Glomerular endothelial cell (primary cell): ENCODE results near the gene EFCC1. TPM values are rescaled to one million over a fixed set of nuclear protein-coding genes. Genes with fewer than 3 reads are reported as not detected.

Source experiments
- DNase-seq: peaks from one replicate; pipeline ENCODE4 v3.0.0-alpha.2; 2011; ENCODE audit warnings: low read depth, low spot score; ENCODE audit errors: extremely low read depth
- total RNA-seq: library from RNA; depleted of rRNA; stranded (reverse); fragments of >200 nt; gene quantifications from 2 replicates; pipeline ENCODE4 v1.2.3, GENCODE V29; 2015

EFCC1 gene, protein sequence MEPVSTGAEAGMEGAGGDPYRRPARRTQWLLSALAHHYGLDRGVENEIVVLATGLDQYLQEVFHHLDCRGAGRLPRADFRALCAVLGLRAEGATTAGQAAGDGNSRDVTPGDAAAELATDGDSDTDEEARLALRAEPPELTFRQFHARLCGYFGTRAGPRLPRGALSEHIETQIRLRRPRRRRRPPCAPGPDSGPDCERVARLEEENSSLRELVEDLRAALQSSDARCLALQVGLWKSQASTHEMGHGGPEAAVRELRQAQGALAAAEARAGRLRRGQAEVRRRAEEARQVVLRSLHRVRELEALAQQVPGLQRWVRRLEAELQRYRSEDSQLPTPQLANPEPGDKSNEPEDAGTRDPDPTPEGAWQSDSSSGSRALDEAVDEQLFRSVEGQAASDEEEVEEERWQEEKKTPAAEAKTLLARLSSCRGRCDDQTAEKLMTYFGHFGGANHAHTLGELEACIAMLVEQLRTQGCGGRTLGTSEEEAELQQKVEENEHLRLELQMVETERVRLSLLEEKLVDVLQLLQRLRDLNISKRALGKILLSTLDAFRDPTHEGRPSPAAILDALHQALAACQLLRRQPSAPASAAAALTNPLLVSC
- total RNA-seq = 1.8 and 3.0 TPM in 2 replicates

DNA sequence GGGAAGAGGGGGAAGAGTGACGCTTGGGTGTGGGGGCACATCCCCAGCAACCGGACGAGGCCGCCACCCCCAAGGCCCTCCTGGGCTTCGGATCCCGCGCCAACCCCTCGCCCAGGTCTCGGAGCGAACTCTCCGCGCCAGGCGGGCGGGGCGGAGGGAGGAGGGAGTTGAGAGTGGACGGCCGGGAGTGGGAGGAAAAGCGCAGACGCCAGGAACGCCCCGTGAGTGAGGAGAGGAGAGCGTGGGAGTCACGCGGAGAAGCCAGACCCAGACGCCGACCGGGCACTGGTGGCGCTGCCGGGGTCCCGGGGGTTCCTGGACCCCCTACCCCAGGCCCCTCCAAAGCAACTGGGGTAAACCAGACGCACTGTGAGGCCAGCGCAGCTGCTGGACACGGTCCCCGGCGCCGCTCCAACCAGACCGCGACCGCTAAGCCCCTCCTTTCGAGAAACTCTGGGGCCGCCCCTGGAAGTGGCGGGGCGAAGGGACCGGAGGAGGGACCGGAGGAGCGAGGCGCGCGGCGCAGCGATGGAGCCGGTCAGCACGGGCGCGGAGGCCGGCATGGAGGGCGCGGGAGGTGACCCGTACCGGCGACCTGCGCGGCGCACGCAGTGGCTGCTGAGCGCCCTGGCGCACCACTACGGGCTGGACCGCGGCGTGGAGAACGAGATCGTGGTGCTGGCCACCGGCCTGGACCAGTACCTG is at the start of gene EFCC1:
Gene EFCC1 (plus strand): TSS at position 204 of the 705 bp plus-strand sequence. CDS start 325 bp downstream, at position 529.
- no peak for DNase-seq

DNA sequence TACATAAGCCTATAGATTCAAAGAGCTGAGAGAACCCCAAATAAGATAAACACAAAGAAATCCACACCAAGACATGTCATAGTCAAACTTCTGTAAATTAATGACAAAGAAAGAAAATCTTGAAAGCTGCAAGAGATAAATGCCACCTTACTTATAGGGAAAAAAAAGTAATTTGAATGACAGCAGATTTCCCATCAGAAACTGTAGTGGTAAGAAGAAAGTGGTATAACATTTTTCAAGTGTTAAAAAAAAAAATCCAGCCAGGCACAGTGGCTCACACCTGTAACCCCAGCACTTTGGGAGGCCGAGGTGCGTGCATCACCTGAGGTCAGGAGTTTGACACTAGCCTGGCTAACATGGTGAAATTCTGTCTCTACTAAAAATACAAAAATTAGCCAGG is 44.7 kb upstream of the EFCC1 start:
- DNase-seq = no peak

DNA sequence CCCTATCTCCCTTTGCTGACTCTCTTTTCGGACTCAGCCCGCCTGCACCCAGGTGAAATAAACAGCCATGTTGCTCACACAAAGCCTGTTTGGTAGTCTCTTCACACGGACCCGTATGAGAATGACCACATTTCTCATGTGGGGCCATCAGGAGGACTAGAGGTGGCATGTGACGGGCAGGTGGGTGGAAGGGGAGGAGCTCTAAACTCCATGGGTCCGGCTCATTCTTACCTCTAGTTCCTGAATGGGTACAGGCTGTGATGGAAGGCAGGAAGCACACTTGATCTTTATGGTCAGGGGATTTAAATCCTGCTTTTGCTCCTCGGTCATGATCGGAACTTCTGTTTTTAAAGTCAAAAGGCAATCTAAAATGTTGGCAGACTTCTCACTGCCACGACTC is 35.8 kb upstream of the EFCC1 start:
- no peak for DNase-seq

DNA sequence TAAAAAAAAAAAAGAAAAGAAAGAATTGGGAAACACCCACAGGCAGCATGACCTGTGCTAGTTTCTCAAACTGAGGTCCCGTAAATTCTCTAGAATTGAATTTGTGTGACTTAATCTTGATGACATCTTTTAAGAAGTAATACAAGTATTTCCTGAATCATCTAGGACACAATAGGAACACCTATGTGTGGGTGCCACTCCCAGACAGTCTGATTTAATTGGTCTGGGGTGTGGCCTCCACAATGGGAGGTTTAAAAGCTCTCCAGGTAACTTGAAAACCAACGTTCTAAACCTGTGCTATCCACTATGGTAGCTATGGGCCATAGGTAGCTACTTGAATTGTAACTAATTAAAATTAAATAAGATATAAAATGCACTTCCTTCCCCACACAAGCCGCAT is 35.3 kb upstream of the EFCC1 start:
- DNase-seq = no peak

DNA sequence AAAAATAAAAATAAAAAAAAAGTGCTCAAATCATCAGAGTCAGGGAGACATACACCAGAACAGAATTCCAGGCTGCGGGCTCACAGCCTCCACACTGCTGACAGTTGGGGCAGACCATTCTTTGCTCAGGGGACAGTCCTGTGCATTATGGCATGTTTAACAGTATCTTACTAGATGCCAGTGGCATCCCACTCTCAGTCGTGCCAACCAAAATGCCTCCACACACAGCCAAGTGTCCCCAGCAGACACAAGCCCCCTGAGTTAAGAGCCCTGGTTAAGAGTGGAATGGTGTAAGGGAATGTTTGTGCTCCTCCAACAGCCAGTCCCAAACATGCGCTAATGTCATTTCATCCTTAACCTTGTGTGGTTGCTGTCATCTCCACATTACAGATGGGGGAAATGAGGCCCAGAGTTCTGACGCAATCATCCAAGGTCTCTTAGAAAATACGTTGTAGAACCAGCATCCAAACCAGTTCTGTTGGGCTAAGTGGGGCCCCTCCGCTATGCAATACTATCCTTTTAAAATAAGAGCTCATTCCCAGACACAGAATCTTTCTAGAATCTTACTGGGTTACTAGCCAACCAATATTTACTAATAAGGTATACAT is 33.3 kb upstream of the EFCC1 start:
- no peak for DNase-seq

DNA sequence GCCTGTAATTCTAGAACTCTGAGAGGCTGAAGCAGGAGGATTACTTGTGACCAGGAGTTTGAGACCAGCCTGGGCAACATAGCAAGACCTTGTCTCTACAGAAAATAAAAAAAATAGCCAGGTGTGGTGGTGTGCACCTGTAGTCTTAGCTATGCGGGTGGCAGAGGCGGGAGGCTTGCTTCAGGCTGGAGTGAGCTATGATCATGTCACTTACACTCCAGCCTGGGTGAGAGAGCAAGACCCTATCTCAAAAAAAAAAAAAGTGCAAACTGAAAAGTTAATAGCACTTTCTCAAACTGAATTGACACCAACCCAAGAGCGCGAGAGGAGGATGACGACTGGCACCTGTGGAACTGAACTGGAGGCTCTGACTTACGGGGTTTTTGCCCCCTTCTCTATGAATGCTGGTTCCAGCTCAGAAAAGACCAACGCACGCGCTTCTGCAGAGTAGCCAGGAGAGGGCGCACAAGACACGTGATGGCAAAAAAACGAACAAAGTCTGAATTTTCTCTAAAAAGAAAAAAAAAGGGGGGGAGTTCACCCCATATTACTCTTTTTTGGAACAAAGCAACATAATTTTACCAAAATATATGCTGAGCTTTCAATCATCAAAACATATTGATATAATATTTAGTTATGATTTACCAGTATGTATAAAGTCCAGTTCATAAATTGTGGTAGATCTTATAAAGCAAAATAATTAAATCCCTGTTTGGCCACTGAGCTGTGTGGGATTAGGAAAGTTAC is 30.9 kb upstream of the EFCC1 start:
- DNase-seq = peak; percentile 16

DNA sequence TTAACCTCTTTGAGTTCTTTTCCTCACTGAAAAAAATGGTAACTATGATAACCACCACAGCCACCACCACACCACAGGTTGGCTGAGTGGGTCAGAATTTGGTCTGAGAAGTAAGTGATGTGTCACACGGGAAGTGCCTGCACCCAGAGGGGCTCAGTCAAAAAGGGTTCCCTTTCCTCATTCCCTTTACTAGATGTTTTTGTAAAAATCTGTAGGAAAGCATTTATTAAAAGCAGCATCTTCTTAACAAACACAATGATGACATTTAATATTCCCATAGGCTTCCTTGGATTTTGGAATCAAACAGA is 30.4 kb upstream of the EFCC1 start:
- no peak for DNase-seq

DNA sequence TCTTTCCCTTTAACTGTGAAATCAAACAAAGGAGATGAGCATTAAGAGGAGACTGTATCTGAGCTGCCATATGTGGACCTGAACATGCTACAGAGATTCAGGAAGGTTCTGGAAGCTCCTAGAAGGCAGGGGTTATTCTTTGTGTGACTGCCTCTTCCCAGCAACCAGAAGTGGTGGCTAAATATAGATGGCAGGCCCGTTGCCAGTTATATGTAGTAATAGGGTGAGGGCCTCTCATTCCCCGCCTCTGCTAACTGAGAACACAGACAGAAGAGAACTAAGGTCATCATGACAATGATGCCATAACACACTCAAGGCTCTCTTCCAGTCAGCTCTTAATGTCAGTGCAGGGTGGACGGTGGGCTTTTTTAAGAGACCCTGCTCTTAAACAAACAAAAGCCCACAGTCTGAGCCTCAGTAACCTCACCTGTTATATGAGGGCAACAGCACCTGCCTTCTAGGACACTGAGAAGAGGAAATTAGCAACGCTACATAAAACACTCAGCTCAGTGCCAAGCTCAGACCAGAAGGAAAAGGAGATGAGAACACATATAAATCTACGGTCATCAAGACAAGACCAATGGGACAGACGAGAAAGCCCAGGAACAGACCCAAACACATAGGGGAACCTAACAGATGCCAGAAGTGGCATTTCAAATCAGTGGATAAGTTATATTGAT is 29.5 kb upstream of the EFCC1 start:
- DNase-seq = no peak

DNA sequence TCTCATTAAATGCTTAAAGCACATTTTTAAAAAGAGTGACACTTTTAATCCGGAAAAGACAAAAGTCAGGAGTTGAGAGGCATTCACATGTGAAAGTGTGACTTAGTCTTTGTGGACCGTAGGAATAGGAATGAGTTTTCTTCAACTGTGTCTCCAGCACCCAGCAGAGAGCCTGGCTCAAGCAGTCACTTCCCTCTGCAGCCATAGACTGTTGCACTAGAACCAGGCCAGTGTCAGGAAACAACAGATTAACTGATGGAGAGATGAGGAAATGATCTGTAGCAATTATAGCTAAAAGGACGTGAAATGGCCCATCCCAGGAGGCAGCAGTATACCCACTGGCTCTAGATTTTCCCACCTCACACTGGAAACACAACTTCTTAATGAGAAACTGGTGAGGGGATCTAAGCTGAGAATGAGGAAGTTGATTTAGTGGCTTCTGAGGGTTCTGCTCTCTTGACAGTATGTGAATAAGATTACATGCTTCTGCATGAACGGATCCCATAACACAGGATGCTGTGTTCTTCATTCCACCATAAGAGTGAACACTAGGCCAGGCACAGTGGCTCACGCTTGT is 27.0 kb upstream of the EFCC1 start:
- DNase-seq = no peak

DNA sequence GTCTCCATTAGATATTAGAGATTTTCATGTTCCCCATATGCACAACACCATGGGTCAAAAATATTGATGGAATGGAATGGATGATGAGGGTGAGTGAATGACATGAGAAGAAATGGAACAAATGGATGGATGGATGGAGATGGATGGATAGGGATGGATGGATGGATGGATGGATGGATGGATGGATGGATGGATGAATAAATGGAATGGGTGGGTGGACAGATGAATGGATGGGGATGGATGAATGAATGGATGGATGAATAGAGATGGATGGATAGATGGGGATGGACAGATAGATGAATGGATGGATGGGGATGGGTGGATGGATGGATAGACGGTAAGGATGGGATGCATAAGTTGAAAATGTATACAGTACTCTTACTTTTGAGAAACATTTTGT is 25.8 kb upstream of the EFCC1 start:
- no peak for DNase-seq

DNA sequence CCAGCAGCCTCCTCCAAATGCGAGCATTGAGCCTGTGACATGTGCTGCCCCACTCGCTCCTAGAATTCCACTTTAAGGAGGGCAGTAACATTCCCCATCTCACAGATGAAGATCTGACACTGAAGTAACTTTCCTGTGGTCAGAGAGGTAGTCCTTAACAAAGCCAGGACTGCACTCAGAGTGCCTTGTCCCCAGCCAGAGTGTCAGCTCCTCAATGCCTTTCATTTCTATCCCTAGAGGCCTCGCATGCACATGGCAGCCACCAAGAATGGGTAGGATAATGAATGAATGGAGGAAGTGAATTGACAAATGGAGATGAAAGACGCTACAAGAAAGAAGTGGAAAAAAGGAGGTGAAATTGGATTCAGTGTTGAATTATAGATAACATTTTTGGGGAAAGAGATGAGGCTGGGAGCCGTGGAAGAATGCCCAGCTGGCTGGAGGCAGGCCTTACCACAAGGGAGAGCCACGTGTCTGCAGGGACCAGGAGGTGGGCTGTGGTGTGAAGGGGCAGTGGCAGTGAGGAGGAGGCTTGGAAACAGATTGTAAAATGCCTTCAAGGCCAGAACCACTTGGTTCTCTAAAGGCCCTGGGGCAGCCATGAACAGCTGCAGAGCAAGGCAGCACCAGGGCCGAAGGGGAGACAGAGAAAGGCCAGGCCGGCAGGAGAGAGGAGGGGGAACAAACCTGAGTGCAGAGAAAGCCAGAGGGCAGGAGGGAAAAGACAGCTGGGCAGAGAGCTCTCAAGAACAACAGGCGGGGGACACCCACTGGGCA is 17.6 kb upstream of the EFCC1 start:
- DNase-seq = no peak

DNA sequence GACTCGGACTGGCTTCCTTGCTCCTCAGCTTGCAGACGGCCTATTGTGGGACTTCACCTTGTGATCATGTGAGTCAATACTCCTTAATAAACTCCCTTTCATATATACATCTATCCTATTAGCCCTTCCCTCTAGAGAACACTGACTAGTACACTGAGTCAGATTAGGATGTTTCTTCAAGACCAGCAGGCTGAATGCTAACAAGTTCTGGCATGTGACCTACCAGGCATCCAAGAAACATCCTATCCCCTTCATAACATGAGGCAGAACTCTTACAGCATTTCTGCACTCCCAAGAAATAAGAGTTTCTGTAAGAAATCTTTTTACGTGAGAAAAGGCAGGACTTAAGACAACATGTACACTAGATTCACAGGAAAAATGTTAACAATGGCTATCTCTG is 16.5 kb upstream of the EFCC1 start:
- no peak for DNase-seq

DNA sequence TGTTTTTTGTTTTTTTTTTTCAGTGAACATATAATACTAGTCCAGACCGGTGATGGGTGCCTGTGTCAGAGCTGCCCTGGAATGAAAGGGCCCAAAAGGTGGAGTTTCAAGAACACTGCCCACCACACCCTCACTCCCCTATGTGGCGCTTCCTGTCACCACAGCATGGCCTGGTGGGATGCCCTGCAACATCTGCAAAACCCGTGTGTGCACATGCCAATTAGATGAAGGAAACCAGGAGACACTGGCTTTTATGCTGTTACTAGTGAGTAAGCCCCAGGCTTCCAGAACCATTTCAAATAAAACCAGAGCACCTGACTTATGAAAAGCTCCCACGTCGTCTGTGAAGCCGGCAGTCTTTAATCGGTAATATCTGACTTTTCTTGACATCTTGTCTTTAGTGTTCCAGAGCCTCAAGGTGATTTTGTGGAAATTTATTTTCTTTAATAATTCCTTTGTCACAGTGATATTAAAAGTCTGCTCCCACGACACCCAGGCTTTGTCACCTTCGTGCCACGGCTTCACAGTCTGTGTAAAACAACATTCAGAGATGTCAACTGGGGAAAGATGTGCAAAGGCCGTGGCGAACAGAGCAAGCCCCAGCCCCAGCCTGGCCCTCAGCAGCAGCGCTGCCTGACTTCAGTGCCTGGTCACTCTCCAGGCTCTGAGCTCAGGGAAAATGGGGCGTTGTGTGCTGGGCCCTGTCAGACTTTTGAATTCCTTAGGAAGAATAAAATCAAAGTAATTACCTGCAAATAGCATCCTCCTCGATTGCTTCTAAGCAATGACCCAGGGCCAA is 13.6 kb upstream of the EFCC1 start:
- DNase-seq = no peak

DNA sequence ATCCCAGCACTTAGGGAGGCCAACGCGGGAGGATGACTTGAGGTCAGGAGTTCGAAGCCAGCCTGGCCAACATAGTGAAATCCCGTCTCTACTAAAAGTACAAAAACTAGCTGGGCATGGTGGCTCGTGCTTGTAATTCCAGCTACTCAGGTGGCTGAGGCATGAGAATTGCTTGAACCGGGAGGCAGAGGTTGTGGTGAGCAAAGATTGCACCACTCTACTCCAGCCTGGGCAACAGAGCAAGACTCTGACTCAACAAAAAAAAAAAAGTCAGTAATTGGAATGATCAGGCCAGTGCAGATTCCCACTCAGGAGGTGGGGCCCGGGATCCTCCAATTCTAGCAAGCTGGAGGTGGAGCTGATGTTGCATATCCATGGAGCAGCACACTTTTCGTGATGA is 12.8 kb upstream of the EFCC1 start:
- no peak for DNase-seq

DNA sequence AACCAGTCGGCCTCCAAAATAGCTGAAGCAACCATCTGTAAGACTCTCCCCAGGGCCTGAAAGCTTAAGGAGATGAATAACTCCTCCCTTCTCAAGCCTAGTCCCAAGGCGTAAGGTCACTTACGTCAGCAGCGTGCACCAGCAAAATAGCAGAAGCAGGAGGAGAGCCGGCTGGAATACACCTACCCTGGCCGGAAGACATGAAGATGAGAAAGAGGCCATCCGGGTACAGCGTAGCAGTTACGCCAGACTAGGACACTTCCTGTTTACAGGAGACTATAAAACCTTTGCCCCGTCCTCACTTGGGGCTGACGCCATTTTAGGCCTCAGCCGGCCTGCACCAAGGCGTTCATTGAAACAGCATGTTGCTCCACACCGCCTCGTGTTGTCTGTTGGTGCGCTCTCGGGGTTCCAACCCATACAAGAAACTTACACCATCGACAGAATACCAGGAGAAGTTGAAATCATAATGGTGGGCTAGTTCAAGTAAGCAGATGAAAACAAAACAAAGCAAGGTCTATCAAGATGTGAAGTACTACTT is 9.7 kb upstream of the EFCC1 start:
- DNase-seq = no peak

DNA sequence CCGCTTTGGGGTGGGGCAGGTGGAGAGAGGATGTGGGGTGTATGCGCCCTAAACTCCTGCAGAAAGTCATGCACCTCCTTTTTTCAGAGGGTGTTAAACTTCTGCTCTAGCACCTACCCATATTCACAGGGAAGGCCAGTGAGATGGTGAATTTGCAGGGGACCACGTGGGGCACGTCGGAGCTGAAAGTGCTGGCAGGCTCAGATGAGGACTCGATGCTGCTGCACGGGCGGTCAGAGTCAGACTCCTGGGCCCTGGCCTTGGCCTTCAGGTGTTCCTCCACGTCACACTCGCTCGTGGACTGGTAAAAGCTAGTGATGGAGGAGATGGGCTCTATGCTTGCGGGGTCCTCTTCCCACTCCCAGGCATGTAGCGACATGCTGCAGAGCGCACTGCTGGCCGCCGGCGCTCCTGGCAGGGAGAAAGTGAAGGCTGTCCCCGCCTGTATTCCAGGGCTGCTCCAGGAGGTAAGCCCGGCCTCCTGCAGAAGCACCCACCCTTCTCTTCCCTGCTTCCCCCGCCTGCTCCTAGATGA is 8.1 kb upstream of the EFCC1 start:
- DNase-seq = no peak

DNA sequence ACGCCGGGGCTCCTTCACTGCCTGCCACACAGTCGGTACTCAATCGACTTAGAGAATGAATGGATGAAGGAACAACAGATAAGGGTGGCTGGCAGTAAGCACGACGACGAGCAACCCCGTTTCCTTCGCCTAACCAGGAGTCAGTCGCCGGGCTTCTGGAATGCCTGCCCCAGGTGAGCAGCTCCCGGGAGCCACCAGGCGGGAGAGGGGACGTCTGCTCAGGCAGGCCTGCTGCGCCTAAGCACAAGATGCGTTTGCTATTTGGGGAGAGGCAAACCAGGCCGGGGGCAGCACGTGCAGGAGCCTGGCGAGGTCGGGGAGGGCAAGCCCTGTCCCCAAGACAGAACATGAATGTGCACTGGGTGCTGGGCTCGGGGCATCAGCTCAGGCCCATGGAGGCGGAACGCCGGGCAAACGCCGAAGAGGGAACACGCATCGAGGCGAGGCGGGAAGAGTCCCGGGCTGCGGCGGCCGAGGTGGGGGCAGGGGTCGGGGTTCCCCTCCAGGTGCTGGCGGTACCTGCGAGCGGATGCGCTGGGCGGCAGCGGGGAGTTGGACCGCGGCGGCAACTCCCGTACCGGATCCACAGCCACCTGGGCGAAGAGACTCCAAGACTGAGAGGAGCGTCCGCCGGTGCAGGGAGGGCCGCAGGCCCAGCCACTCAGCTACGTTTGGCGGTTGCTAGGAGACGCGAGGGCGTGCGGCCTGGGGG is 7.5 kb upstream of the EFCC1 start, which contains the start of gene CFAP92:
Gene CFAP92 (minus strand): TSS at position 616 of the 712 bp plus-strand sequence. CDS start 772 bp downstream, outside the sequence.
- no peak for DNase-seq
